ENCODE data around the gene SLC10A7.

SLC10A7 gene

GRCh38 chr4:146343776-146344175 lies 178.0 kb downstream of the SLC10A7 start:
- no peak for DNase-seq

- DNase-seq, result no peak
These were observed 178.5 kb downstream of the SLC10A7 start for GRCh38 chr4:146343199-146343598.

GRCh38 chr4:146342600-146343192 lies 179.0 kb downstream of the SLC10A7 start:
- peak; percentile 7 to 65 (median 38) for DNase-seq

GRCh38 chr4:146340798-146341197 lies 180.9 kb downstream of the SLC10A7 start:
- peak in 1 of 3 experiments; percentile 37 for DNase-seq

GRCh38 chr4:146338512-146338911 lies 183.2 kb downstream of the SLC10A7 start:
- peak in 1 of 3 experiments; percentile 30 for DNase-seq

GRCh38 chr4:146336410-146336807 lies 185.3 kb downstream of the SLC10A7 start:
- DNase-seq, result peak in 1 of 3 experiments; percentile 61

GRCh38 chr4:146335763-146336409 lies 185.9 kb downstream of the SLC10A7 start:
- peak in 2 of 3 experiments; percentile 10 to 61 for DNase-seq

- DNase-seq, result peak in 1 of 3 experiments; percentile 7
These were observed 186.8 kb downstream of the SLC10A7 start for GRCh38 chr4:146334862-146335449.

- no peak for DNase-seq
These were observed 187.9 kb downstream of the SLC10A7 start for GRCh38 chr4:146333895-146334262.

GRCh38 chr4:146333187-146333894 lies 188.4 kb downstream of the SLC10A7 start:
- peak in 1 of 3 experiments; percentile 24 for DNase-seq

- DNase-seq, result no peak
These were observed 191.3 kb downstream of the SLC10A7 start for GRCh38 chr4:146330392-146330791.

- no peak for DNase-seq
These were observed 192.6 kb downstream of the SLC10A7 start for GRCh38 chr4:146329050-146329716.

GRCh38 chr4:146327859-146328650 lies 193.7 kb downstream of the SLC10A7 start:
- no peak for DNase-seq

GRCh38 chr4:146318894-146319293 lies 202.8 kb downstream of the SLC10A7 start:
- no peak for DNase-seq

- no peak for DNase-seq
These were observed 204.0 kb downstream of the SLC10A7 start for GRCh38 chr4:146317783-146318182.

GRCh38 chr4:146315184-146315583 lies 206.6 kb downstream of the SLC10A7 start:
- DNase-seq, result no peak

GRCh38 chr4:146311238-146311970 lies 210.3 kb downstream of the SLC10A7 start:
- DNase-seq, result peak in 1 of 3 experiments; percentile 21

- no peak for DNase-seq
These were observed 211.3 kb downstream of the SLC10A7 start for GRCh38 chr4:146310319-146311021.

- no peak for DNase-seq
These were observed 212.8 kb downstream of the SLC10A7 start for GRCh38 chr4:146308951-146309350.

GRCh38 chr4:146302822-146303221 lies 218.9 kb downstream of the SLC10A7 start:
- no peak for DNase-seq

GRCh38 chr4:146299607-146300006 lies 222.1 kb downstream of the SLC10A7 start:
- DNase-seq, result no peak
